PC-3 (cell line): ENCODE measurements around the gene LGMN.

Source experiments
- EZH2 ChIP-seq: fragments of 300-600 bp; sonication (generic); IDR thresholded peaks from one replicate; pipeline ENCODE4 v1.6.1; 2017; ENCODE audit warnings: antibody characterized with exemption, mild to moderate bottlenecking, low read length; ENCODE audit not compliant: unreplicated experiment
- TF ChIP-seq, protein P1 (sequence below): fragments of 300-600 bp; sonication (generic); conservative IDR thresholded peaks from 2 replicates; pipeline ENCODE4 v1.5.1; 2017; ENCODE audit warnings: antibody characterized with exemption, low read depth, mild to moderate bottlenecking, low read length

DNA sequence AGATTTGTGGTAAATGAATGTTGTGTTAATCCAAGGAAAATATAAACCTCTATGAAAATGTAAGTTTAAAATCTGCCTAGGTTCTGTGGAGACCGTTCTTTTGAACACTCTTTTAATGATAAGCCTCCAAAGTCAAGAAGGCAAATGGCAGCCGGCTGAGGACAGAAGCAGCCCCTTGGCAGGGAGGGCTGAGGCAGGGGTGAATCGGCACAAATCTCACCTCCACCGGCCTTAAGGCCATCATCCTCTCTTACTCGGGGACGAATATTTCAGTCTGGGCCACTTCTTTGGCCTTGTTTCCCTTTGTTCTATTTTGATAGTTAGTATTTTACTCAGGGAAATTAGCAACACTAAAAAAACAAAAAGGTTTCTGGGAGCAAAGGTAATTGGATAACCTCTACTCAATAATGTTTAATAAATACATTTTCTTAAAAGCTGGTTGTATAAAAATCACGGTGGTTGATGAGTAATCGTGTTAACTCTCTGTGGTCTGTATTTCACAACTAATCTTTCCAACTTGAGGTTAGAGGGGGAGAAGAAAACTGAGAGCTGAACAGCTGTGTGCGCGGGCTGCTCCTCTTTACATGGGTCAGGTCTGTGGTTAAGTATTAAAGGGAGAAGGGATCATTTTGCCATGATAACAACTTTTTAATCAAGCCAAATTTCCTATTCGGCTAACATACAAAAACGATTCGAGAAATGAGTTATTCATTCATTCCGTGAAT lies 18.6 kb downstream of the LGMN start:
- TF ChIP-seq, protein P1, sequence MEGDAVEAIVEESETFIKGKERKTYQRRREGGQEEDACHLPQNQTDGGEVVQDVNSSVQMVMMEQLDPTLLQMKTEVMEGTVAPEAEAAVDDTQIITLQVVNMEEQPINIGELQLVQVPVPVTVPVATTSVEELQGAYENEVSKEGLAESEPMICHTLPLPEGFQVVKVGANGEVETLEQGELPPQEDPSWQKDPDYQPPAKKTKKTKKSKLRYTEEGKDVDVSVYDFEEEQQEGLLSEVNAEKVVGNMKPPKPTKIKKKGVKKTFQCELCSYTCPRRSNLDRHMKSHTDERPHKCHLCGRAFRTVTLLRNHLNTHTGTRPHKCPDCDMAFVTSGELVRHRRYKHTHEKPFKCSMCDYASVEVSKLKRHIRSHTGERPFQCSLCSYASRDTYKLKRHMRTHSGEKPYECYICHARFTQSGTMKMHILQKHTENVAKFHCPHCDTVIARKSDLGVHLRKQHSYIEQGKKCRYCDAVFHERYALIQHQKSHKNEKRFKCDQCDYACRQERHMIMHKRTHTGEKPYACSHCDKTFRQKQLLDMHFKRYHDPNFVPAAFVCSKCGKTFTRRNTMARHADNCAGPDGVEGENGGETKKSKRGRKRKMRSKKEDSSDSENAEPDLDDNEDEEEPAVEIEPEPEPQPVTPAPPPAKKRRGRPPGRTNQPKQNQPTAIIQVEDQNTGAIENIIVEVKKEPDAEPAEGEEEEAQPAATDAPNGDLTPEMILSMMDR = no peak
- no peak for TF ChIP-seq EZH2
